GM23338 (cell line): ENCODE results near the gene IRX1.

Experiments
- EZH2 ChIP-seq: fragments of 200-600 bp; sonication (generic); IDR thresholded peaks from one replicate; pipeline ENCODE4 v1.8.0; 2017; ENCODE audit warnings: antibody characterized with exemption, mild to moderate bottlenecking, low read depth; ENCODE audit not compliant: unreplicated experiment
- POLR2AphosphoS5 ChIP-seq: IDR thresholded peaks from 2 replicates; pipeline ENCODE4 v1.6.1; 2016; ENCODE audit warnings: antibody characterized with exemption, low read depth
- TF ChIP-seq, protein P1 (sequence below), 2 experiments: fragments of 200-600 bp in 1 of 2; sonication (generic) in 1 of 2; conservative IDR thresholded peaks; 2 replicates each; pipeline versions ENCODE4 v1.5.1 to v1.6.1; 2016 to 2017; ENCODE audit warnings: antibody characterized with exemption in 2 of 2, low read depth in 2 of 2, mild to moderate bottlenecking in 2 of 2, moderate library complexity in 1 of 2
- TF ChIP-seq, protein P2 (sequence below): IDR thresholded peaks from one replicate; pipeline ENCODE4 v1.6.1; 2018; ENCODE audit warnings: antibody characterized with exemption; ENCODE audit not compliant: unreplicated experiment

DNA sequence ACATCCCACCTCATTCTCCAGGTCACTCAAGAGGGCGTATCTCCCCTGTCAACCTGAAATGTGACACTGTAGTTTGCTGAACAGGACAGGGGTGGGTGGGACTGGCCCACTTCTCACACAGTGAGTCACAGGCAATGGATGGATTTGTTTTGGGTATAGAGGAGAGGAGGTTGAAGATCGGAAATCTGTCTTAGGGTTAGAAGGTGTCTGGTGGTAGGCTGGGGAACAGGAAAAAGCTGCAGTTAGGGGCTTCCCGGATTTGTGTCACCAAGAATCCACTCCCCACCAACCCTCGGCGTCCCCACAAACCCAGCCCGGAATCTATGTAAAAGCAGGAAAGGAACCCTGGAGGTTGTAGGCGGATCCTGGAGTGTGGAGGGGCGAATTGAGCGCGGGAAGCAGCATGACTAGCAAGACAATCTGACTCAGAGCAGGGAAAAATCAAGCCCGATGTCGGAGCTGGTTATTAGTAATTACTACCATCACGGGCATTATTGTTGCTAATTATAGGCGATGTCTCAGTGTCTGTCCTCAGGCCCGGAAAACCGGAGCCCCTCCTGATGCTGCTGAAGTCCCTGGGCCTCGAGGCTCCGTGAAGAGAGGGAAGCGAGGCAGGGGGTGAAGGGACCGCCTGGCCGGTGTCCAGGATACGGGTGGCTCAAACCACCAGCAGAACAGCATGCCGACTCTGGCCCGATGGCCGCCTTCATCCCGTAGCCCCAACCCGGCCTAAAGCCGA lies 1.7 kb upstream of the IRX1 start:
- TF ChIP-seq, protein P1, sequence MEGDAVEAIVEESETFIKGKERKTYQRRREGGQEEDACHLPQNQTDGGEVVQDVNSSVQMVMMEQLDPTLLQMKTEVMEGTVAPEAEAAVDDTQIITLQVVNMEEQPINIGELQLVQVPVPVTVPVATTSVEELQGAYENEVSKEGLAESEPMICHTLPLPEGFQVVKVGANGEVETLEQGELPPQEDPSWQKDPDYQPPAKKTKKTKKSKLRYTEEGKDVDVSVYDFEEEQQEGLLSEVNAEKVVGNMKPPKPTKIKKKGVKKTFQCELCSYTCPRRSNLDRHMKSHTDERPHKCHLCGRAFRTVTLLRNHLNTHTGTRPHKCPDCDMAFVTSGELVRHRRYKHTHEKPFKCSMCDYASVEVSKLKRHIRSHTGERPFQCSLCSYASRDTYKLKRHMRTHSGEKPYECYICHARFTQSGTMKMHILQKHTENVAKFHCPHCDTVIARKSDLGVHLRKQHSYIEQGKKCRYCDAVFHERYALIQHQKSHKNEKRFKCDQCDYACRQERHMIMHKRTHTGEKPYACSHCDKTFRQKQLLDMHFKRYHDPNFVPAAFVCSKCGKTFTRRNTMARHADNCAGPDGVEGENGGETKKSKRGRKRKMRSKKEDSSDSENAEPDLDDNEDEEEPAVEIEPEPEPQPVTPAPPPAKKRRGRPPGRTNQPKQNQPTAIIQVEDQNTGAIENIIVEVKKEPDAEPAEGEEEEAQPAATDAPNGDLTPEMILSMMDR (conservative IDR thresholded peaks at IDR 0.05; ENCODE audit: low read depth in 2 of 2), result no peak
- TF ChIP-seq POLR2AphosphoS5, result no peak
- TF ChIP-seq EZH2, result peak; percentile 79
- TF ChIP-seq, protein P2, sequence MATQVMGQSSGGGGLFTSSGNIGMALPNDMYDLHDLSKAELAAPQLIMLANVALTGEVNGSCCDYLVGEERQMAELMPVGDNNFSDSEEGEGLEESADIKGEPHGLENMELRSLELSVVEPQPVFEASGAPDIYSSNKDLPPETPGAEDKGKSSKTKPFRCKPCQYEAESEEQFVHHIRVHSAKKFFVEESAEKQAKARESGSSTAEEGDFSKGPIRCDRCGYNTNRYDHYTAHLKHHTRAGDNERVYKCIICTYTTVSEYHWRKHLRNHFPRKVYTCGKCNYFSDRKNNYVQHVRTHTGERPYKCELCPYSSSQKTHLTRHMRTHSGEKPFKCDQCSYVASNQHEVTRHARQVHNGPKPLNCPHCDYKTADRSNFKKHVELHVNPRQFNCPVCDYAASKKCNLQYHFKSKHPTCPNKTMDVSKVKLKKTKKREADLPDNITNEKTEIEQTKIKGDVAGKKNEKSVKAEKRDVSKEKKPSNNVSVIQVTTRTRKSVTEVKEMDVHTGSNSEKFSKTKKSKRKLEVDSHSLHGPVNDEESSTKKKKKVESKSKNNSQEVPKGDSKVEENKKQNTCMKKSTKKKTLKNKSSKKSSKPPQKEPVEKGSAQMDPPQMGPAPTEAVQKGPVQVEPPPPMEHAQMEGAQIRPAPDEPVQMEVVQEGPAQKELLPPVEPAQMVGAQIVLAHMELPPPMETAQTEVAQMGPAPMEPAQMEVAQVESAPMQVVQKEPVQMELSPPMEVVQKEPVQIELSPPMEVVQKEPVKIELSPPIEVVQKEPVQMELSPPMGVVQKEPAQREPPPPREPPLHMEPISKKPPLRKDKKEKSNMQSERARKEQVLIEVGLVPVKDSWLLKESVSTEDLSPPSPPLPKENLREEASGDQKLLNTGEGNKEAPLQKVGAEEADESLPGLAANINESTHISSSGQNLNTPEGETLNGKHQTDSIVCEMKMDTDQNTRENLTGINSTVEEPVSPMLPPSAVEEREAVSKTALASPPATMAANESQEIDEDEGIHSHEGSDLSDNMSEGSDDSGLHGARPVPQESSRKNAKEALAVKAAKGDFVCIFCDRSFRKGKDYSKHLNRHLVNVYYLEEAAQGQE, result no peak
